GM21717 (cell line): ENCODE measurements around the gene ZNF3.

ENCODE experiments used
- ATAC-seq: cut with Tn5 transposase; IDR thresholded peaks from one replicate; pipeline ENCODE4 v1.9.1; 2021; ENCODE audit warnings: mild to moderate bottlenecking, moderate library complexity; ENCODE audit not compliant: unreplicated experiment

Gene ZNF3

GRCh38 chr7:100057006-100057405 lies 24.5 kb downstream of the ZNF3 start:
- no peak for ATAC-seq

- ATAC-seq: no peak
These were observed 28.3 kb downstream of the ZNF3 start for GRCh38 chr7:100053215-100053614.

- no peak for ATAC-seq
These were observed 29.9 kb downstream of the ZNF3 start for GRCh38 chr7:100051611-100052010.

GRCh38 chr7:100049441-100050291 lies 31.9 kb downstream of the ZNF3 start, which contains the start of gene ZSCAN21:
TSS of gene ZSCAN21 (plus strand) at chr7:100049774. CDS start at chr7:100057007, 7,233 bp downstream.
- ATAC-seq: peak; percentile 88

GRCh38 chr7:100048680-100049079 lies 32.8 kb downstream of the ZNF3 start:
- ATAC-seq: no peak

GRCh38 chr7:100044718-100045117 lies 36.8 kb downstream of the ZNF3 start:
- ATAC-seq: no peak

- no peak for ATAC-seq
These were observed 40.9 kb downstream of the ZNF3 start for GRCh38 chr7:100040575-100040974.

GRCh38 chr7:100038326-100038725 lies 43.2 kb downstream of the ZNF3 start:
- ATAC-seq: no peak

- ATAC-seq: no peak
These were observed 45.6 kb downstream of the ZNF3 start for GRCh38 chr7:100035876-100036275.

- no peak for ATAC-seq
These were observed 46.5 kb downstream of the ZNF3 start for GRCh38 chr7:100034871-100035510.

GRCh38 chr7:100033526-100033925 lies 48.0 kb downstream of the ZNF3 start:
- ATAC-seq: no peak

GRCh38 chr7:100029596-100029995 lies 51.9 kb downstream of the ZNF3 start:
- ATAC-seq: no peak

GRCh38 chr7:100027197-100027596 lies 54.3 kb downstream of the ZNF3 start:
- no peak for ATAC-seq

- ATAC-seq: no peak
These were observed 57.4 kb downstream of the ZNF3 start for GRCh38 chr7:100024020-100024619.

- no peak for ATAC-seq
These were observed 58.0 kb downstream of the ZNF3 start for GRCh38 chr7:100023526-100023925.

GRCh38 chr7:100022621-100023020 lies 58.9 kb downstream of the ZNF3 start:
- no peak for ATAC-seq

- ATAC-seq: no peak
These were observed 60.2 kb downstream of the ZNF3 start for GRCh38 chr7:100021297-100021696.
